Stimulated activated CD4-positive, alpha-beta T cell treated with anti-CD3 and anti-CD28 coated beads, Interleukin-4, amount 100 ng/mL, for 4 hours (primary cell): ENCODE measurements around the gene XIAP.
"Not testable (repeated sequence)": the region's sequence is repeated elsewhere in the genome, so short reads cannot be mapped to it uniquely, and the experiment has no call there.

ENCODE experiments used
- DNase-seq, 2 experiments: peaks; one replicate each; pipeline ENCODE4 v3.0.0-alpha.2; 2020

XIAP gene

GRCh38 chrX:123876844-123877243 lies 17.0 kb downstream of the XIAP start:
- DNase-seq, result no peak

DNA sequence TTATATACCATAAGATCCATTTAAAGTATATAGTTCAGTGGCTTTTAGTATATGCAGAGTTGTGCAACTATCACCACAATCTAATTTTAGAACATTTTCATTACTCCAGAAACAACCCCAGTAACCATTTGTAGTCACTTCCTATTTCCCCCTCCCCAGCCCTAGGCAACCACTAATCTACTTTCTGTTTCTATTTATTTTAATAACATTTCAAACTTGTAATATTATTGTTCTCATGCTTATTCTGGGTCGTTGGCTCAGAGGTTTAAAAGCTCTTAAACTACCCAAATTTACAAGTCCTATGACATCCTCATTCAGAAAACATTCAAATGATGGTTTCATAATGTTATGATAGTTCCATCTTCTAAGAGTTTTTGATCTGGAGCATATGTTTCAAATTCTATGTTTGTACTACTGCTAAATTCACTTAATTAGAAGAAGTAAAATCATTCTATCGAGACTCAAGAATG lies 18.4 kb downstream of the XIAP start:
- DNase-seq, result no peak

GRCh38 chrX:123881330-123881729 lies 21.5 kb downstream of the XIAP start:
- no peak for DNase-seq

DNA sequence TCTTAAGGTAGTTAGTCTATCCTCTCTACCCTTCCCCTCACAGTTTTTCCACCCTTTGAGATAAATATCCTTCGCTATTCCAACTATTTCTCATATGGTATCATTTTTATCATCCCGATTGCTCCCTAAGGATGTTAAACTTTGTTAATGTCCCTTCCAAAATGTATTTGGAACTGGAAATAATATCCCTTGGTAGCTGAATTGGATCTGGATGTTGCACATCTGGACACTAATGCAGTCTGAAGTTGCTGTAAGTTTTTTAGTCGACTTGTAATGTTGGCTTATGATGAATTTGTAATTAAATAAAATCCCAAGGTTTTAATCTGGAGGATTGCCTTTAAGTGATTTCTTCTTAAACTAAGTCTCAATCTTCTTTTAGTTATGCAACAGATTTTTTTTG lies 22.5 kb downstream of the XIAP start:
- DNase-seq, result no peak

DNA sequence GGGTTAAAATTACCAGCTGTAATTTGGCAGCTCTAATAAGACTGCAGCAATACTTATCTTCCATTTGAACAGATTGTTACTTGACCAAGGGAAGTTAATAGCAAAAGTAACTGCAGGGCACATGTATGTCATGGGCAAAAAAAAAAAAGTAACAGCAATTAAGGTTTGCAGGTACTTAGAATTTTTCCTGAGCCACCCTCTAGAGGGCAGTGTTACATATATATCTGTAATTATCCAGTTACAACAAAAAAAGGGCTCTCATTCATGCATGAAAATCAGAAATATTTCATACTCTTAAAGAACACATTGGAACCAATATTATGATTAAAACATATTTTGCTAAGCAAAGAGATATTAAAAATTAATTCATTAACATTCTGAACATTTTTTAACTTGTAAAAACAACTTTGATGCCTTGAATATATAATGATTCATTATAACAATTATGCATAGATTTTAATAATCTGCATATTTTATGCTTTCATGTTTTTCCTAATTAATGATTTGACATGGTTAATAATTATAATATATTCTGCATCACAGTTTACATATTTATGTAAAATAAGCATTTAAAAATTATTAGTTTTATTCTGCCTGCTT lies 25.1 kb downstream of the XIAP start:
- DNase-seq, result no peak

DNA sequence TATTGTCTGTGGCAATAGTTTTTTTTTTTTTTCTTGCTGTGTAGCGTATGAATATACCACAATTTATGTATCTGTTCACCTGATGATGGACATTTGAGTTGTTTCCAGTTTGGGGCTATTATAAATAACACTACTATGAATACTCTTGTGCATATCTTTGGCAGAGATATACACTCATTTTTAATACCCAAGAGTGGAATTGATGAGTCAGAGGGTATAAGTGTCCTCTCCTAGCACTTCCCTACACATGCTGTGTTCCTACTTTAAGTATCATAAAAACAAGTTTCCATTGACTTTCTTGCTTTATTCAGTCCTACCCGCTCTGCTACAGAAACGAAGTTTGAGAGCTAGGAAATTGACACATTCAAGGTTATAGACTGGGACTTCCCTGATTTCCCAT lies 39.8 kb downstream of the XIAP start:
- no peak for DNase-seq

GRCh38 chrX:123903261-123903660 lies 43.4 kb downstream of the XIAP start:
- not testable (repeated sequence) for DNase-seq

- no peak for DNase-seq
These were observed 45.5 kb downstream of the XIAP start for GRCh38 chrX:123905332-123905731.

- no peak for DNase-seq
These were observed 46.9 kb downstream of the XIAP start for GRCh38 chrX:123906557-123907316.

DNA sequence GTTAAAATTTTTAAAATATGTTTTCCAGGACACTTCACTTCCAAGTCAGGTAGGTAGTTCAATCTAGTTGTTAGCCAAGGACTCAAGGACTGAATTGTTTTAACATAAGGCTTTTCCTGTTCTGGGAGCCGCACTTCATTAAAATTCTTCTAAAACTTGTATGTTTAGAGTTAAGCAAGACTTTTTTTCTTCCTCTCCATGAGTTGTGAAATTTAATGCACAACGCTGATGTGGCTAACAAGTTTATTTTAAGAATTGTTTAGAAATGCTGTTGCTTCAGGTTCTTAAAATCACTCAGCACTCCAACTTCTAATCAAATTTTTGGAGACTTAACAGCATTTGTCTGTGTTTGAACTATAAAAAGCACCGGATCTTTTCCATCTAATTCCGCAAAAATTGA lies 49.7 kb downstream of the XIAP start:
- DNase-seq, result no peak

DNA sequence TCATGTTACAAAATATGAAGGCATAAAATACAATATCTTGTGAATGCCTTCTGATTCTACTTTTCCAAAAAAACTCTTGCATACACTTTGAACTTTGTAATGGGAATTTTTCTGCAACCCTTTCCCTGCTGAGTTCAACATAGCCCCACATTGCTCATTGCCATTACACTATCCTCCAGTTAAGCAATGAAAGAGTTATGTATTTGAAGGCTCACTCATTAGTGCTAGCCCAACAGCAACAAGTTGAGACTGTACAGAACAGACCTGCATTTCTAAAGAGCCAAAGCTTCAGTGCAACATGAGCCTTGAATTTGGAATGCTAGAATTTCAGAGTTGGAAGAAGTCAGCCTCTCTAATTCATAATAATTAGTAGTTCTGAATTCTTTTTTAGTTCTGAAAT lies 57.2 kb downstream of the XIAP start:
- no peak for DNase-seq

- no peak for DNase-seq
These were observed 58.4 kb downstream of the XIAP start for GRCh38 chrX:123918106-123918721.

- DNase-seq, result no peak
These were observed 60.4 kb downstream of the XIAP start for GRCh38 chrX:123920105-123920785.

DNA sequence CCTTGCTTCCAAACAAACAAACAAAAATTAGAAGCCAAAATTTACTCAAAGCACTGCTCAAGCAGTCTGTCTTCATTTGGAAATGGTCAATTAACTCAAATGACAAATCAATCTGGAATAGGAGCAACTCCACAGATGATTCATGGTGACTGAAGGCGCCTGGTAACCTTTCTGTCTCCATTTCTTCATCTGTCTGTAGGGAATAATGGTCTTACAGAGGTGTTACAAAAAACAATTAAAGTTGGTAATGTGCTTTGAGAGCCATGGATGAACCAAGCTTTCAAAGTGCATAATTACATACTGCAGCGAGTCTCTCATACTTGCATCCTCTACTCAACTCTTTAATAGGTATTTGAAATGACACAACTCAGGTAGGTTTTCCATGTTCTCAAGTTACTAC lies 63.4 kb downstream of the XIAP start:
- no peak for DNase-seq

DNA sequence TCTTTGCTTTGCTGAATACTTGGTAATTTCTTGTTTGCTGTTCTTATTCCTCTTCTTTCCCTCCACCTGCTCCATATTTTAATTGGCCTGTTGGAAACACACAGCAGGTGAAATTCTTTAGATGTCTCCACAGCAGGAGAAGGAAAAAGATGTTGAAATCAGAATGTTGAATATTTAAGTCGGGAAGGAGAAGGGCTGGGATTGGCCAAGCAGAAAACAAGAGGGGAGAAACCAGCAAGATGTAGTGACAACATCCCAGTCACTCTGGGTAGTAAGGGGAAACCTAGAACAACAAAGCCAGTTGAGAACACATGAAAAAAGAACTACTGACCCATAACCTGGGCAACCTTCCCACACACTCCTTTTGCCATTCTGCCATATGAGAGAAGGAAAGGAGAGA lies 64.3 kb downstream of the XIAP start:
- no peak for DNase-seq

DNA sequence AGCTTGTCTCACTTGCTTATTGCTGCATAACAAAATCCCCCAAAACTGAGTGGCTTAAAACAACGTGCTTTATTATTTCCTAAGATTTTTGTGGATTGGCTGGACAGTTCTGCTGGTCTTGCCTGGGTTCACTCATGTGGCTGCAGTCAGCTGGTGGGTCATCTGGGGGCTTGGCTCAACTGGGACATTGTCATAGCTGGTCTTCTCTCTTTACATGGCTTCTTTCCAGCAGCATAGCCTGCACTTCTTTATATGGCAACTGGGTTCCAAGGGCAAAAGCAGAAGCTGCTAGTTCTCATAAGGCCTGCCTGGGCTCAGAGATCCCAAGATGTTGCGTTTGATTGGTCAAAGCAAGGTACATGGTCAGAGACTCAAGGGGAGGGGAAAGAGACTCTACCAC lies 68.0 kb downstream of the XIAP start:
- DNase-seq, result no peak

DNA sequence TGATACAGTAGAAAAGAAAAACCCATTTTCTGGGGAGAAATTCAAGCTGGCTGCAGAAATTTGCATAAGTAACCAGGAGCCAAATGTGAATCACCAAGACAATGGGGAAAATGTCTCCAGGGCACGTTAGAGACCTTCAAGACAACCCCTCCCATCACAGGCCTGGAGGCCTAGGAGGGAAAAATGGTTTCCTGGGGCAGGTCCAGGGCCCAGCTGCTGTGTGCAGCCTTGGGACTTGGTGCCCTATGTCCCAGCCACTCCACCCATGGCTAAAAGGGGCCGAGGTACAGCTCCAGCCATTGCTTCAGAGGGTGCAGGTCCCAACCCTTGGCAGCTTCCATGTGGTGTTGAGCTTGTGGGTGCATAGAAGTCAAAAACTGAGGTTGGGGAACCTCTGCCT lies 72.2 kb downstream of the XIAP start:
- DNase-seq, result not testable (repeated sequence)

- DNase-seq, result no peak
These were observed 83.2 kb downstream of the XIAP start for GRCh38 chrX:123943074-123943473.

DNA sequence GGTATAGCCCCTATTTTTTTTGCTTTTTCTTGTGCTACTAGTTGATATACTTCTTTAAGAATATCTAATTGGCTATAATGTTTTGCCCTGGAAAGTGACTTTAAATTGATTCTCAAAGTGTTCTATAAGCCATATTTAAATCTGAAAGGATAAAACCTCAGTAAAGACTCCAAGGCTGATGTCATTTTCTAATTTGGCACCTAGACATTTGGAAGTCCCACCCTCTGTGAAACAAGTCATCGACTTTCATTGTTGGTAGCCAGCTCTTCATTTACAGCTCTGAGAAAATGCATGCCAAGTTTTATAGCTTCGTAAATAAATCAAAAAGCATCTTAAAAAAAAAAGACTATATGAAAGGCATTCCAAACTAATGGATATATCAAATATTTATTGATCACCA lies 83.6 kb downstream of the XIAP start:
- DNase-seq, result no peak

GRCh38 chrX:123949846-123950245 lies 90.0 kb downstream of the XIAP start:
- no peak for DNase-seq

DNA sequence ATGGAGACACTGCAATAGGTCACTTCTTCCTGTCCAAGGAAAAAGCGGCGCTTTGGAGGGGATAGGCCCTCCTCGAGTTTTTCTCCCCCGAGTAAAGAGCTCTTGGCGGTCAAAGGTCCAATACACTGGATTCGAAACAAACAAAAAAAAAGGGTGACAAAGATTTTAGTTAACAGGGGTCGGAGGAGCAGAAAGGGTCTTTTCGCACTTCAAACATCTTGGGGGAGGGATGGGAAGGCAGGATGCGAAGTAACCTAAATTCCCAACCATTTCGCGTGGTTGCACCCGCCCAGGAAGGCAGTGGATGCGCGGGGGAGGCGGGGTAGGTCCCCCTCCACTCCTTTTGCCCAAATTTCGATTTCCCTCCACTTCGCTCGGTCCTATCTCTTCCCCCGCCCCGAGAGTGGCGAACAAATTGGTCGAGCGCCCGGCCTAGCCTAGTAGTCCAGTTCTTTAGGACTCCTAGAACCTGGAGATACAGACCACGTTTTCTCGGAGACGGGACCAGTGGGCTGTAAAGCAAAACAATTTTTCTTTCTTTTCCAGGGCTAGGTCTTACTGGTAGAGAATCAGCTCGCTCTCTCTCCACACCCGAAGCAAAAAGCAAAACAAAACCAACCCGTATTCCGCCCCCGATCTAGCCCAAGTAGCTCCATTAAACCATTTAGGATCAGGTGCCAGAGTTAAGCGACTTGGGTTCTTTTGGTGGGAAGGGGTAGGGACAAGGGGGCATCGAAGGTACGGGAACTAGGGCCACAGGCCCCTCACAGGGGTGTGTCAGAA lies 99.6 kb downstream of the XIAP start:
- DNase-seq, result no peak

- DNase-seq, result no peak
These were observed 101.1 kb downstream of the XIAP start for GRCh38 chrX:123960956-123961267.
